ENCODE data around the gene FCER1G. TPM values are rescaled to one million over a fixed set of nuclear protein-coding genes. Genes with fewer than 3 reads are reported as not detected.

Gene FCER1G
- total and polyA plus RNA-seq, 9 of the 15 experiments (the other 6 are each of a cell fraction or from before 2014, with no cell fraction given), result 0.15 to 0.69 (median 0.31) TPM; not detected in 2

DNA sequence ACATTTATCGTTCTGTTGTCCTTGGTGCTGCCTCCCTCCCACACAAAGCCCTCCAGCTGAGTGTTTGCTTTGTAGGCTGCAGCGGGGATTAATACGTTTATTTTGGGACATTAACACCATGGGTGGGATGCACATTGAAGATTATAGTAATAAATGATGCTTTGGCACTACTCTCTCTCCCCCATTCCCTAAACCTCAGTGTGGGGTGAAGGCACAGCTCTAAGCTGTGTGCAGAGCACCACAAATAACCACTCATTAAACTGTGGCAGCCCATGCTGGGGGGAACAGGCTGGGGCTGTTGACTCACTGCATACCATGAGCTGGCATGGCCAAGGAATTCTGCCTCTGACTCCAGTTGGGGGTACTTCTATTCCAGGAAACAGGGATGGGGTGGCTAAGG, 51.1 kb downstream of the FCER1G start:
- Histone ChIP-seq H4K20me1 (replicated peaks; ENCODE audit: control insufficient read depth, insufficient read depth, low read length) (no peaks in the 10 kb centered on the region), H3K9ac (ENCODE audit: insufficient read depth in 1 of 2, low read depth in 2 of 2, low read length in 2 of 2) (no peak overlapping the region), H3K27ac (ENCODE audit: extremely low read depth, low read depth, low read length) (no peak overlapping the region), H3K79me2 (ENCODE audit: control insufficient read depth, insufficient read depth, low read length) (no peaks in the 10 kb centered on the region), H3K9me1 (ENCODE audit: control insufficient read depth, insufficient read depth, low read length) (no peaks in the 10 kb centered on the region), H3K4me2 (ENCODE audit: insufficient read depth, low read length) (no peak overlapping the region), H3K36me3 (ENCODE audit: control insufficient read depth, insufficient read depth, low read length) (no peaks in the 10 kb centered on the region), H3K9me3 (replicated peaks; ENCODE audit: control insufficient read depth, insufficient read depth, low read depth, low read length) (no peaks in the 10 kb centered on the region), H2AFZ (ENCODE audit: low read depth, low read length) (no peak overlapping the region), H3K27me3 (ENCODE audit: control insufficient read depth in 2 of 2, insufficient read depth in 2 of 2, low read length in 2 of 2) (peaks cover 7 to 30% of the 10 kb centered on the region in 2 experiments; a peak in 4 of 5 replicates), H3K4me1 (replicated peaks in 1 of 2; ENCODE audit: control insufficient read depth in 2 of 2, insufficient read depth in 2 of 2, low read length in 2 of 2) (no peaks in the 10 kb centered on the region; a peak in 1 of 5 replicates), H3K4me3 (no peak overlapping the region)
- no peak for DNase-seq (ENCODE audit: extremely low read depth in 1 of 4, low spot score in 3 of 4)
- intact Hi-C loops (cut with micrococcal nuclease), result no loop called here
- ATAC-seq, result no peak
- in situ Hi-C loops (cut with MboI), result no loop called here
- no peak for FAIRE-seq
- TF ChIP-seq, protein P1, sequence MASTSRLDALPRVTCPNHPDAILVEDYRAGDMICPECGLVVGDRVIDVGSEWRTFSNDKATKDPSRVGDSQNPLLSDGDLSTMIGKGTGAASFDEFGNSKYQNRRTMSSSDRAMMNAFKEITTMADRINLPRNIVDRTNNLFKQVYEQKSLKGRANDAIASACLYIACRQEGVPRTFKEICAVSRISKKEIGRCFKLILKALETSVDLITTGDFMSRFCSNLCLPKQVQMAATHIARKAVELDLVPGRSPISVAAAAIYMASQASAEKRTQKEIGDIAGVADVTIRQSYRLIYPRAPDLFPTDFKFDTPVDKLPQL (IDR thresholded peaks at IDR 0.05; ENCODE audit: extremely low read depth, insufficient read length), result no peak
- TF ChIP-seq ZNF134 (CRISPR knock-in tag; conservative IDR thresholded peaks at IDR 0.05), result no peak
- TF ChIP-seq IFI16 (CRISPR knock-in tag; IDR thresholded peaks at IDR 0.05), result no peak
- no peak for TF ChIP-seq ZNF224 (CRISPR knock-in tag; IDR thresholded peaks at IDR 0.05)
- TF ChIP-seq, protein P2, sequence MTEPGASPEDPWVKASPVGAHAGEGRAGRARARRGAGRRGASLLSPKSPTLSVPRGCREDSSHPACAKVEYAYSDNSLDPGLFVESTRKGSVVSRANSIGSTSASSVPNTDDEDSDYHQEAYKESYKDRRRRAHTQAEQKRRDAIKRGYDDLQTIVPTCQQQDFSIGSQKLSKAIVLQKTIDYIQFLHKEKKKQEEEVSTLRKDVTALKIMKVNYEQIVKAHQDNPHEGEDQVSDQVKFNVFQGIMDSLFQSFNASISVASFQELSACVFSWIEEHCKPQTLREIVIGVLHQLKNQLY (CRISPR knock-in tag; conservative IDR thresholded peaks at IDR 0.05), result no peak
- TF ChIP-seq, protein P3, sequence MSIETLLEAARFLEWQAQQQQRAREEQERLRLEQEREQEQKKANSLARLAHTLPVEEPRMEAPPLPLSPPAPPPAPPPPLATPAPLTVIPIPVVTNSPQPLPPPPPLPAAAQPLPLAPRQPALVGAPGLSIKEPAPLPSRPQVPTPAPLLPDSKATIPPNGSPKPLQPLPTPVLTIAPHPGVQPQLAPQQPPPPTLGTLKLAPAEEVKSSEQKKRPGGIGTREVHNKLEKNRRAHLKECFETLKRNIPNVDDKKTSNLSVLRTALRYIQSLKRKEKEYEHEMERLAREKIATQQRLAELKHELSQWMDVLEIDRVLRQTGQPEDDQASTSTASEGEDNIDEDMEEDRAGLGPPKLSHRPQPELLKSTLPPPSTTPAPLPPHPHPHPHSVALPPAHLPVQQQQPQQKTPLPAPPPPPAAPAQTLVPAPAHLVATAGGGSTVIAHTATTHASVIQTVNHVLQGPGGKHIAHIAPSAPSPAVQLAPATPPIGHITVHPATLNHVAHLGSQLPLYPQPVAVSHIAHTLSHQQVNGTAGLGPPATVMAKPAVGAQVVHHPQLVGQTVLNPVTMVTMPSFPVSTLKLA (conservative IDR thresholded peaks at IDR 0.05), result no peak
- no TSS peak for BruUV-seq (replicated peaks)
- 3% methylated on average over 3 of the region's 3 CpGs for WGBS (ENCODE audit: insufficient coverage, low coverage, missing lambda C conversion rate)
- ChIA-PET CTCF (ENCODE audit: low intra/inter-chr PET ratio) (no interaction called here), POLR2A (interaction anchor here (0.6 to 1.2 kb wide), 3 partner anchors 16 to 1155 kb away, joined by 3 read pairs; no protein-coding TSS in a partner anchor)
